GM21825 (cell line): ENCODE data around the gene DNAJB8.

Source experiments
- ATAC-seq: cut with Tn5 transposase; IDR thresholded peaks from one replicate; pipeline ENCODE4 v1.9.1; 2021; ENCODE audit warnings: mild to moderate bottlenecking, moderate library complexity; ENCODE audit not compliant: unreplicated experiment

DNAJB8 gene

DNA sequence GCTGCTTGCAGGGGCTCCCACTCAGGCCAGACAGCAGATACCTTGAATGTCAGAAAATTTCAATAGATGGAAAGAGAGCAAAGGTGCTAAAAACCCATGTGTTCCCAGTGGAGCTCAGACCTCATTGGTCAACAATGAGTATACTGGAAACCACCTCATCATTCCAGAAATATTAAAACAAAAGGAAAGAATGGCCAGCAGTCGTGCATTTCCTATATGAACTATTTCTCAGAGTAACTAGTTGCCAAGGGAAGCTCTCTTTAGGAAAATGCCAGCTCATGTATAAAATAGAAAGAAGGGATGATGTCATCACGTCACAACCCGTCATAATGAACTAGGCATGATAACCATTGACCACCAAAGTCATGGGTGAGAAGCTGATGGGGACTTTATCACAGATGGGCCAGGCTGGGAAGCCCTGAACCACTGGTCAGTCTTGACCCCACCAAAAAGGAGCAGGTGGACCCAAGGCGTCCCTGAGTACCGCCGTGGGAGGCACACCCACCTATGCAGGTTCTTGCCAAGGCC lies 17.5 kb downstream of the DNAJB8 start:
- ATAC-seq, result no peak

DNA sequence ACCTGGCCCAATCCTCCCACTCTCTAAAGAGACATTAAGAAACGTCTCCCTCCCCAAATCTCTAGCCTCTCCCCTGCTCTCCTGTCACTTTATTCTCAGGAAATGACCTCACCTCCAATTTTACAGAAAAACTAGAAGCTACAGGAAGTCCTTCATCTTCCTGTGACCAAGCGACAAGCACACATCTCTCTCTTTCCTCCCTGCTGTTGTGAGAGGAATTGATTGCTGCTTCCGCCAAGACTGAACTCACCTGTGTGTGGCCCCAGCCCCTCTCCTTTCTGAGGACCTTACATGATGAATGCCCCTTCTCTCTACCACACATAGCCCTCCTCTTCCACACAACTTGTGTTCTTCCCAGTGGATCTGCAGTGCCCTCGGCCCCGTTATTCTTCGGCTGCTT lies 18.2 kb downstream of the DNAJB8 start:
- ATAC-seq, result no peak

DNA sequence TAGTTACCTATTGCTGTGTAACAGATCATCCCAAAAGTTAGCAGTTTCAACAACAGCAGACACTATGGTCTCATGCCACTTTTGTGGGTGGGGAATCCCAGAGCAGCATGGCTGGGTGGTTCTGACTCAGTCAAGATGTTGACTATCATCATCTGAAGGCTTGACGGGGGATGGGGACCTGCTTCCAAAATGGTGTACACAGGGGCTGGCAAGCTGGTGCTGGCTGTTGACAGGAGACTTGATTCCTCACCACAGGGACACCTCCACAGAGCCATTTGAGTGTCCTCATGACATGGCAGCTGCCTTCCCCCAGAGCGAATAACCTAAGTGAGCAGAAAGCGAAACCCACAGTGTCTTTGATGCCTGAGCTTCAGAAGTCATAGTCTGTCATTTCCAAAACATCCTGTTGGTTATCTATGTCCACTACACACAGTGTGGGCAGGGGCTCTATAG lies 19.1 kb downstream of the DNAJB8 start:
- ATAC-seq, result no peak

DNA sequence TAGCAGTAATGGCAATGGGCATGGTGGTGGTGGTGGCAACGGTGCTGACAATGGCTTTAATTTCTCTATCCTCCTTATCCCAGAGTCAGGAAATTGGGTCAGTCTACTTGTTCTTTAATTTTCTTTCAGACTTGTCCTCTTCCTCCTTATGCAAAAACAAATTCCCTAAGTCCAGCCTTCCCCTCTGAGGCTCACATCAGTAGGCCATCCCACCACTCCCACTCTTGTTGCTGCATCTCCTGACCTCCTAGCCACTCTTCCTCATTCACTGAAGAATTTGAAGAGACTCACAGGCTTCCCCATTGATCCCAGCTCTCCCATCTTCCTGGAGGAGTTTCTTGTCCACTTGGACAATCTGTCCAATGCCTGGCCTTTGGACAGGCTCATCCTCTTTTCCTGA lies 19.9 kb downstream of the DNAJB8 start:
- no peak for ATAC-seq

DNA sequence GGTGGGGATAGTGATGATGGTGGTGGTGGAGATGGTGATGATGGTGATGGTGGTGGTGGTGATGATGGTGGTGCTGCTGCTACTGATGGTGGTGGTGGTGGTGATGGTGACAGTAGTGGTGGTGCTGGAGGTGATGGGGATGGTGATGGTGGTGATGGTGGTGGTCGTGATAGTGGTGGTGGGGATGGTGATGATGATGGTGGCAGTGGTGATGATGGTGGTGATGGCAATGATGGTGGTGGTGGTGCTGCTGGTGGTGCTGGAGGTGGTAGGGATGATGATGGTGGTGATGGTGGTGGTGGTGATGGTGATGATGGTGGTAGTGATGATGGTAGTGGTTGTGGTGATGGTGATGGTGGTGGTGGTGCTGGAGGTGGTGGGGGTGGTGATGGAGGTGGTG lies 21.3 kb downstream of the DNAJB8 start:
- ATAC-seq, result no peak

DNA sequence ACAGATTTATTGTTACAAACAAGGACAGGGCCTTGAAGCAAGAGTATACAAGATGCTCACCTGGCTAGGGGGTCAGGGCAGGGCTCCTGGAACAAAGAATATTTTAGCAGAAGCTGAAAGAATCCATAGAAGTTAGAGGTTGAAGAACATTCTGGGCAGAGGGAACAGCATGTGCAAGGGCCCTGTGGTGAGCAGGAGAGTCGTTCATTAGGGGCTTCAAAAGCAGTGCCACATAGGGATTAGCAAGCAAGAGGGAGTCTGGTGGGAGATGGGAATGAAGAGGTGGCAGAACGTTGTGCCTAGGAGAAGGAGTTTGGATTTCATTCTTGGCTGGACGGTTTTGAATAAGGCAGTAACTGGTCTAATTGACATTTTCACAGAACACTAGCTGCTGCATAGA lies 22.9 kb downstream of the DNAJB8 start:
- no peak for ATAC-seq

DNA sequence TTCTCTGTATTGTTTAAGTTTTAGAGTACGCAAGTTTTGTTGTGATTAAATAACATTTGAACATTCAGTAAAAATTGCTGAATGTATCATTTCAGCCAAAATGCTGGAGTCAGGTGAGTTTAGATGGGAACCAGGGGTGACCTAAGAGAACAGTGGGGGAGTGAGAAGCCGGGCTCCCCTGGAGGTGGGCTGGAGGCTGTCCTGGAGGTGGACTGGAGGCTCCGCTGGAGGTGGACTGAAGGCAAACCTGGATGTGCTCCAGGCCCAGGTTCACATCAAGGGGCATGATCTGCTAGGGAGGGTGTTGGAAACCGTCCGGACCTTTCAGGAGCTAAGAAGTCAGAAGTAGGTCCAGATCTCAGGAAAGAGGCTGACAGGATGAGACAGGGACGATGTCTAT lies 23.7 kb downstream of the DNAJB8 start:
- ATAC-seq, result no peak

DNA sequence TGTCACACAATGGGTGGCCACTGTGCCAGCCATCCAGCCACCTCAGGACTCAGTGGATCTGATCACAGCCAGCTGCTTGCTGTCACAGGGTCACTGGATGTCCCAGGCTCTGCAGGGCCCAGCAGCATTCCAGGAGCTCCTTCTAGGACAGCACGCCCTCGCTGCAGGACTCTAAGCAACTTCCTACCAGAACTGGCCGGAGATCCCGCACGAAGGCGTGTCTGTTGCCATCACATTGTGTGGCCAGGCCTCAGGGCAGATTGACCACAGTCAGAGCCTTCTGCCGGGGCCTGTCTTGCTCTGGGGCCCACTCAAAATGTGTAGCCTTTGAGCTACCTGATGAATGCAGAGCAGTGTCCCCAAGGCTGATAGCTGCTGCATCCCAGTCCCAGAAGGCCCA lies 24.6 kb downstream of the DNAJB8 start:
- no peak for ATAC-seq

DNA sequence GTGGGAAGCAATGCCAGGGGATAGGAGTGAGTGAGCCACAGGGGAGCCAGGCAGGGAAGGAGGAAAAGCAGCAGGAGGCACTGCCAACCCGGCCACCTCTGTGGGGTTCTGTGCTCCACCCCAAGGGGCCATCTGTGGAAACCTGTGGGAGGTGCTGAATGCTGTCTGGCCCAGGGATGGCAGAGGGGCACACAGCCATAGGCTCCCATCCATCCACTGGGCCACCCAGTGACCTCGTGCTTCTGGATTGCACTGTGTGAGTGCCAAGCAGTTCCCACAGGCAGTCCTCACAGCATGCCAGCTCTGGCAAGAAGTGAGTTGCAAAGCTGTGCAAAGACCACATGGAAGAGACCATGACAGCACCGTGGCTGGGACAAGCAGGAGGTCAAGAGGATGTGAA lies 27.5 kb downstream of the DNAJB8 start:
- no peak for ATAC-seq

DNA sequence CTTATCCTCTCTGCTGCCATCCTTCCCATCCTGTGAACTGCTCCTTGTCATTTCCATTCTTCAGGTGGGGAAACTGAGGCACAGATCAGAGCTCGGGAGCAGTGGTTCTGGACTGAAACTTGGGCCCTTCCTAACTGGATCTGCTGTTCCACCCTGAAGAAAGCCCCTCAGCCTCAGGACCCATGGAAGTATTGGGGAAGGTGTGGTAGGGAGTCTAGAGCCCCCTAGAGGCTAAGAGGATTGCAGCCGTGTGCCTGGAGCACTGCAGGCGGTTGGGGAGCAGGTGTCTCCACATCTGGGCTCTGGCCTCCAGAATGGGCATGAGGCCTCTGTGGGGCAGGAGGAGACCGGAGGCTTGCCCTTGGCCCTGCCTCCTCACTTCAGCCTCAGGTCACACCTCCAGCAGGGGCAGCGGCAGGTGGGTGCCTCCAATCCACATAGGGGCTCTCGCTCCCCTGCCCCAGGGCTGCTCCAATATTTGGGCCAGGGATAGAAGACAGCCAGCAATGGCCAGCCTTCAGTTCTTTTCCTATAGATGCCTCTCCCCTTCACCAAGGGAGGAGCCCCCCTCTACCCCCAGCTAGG lies 28.1 kb downstream of the DNAJB8 start:
- ATAC-seq, result no peak

DNA sequence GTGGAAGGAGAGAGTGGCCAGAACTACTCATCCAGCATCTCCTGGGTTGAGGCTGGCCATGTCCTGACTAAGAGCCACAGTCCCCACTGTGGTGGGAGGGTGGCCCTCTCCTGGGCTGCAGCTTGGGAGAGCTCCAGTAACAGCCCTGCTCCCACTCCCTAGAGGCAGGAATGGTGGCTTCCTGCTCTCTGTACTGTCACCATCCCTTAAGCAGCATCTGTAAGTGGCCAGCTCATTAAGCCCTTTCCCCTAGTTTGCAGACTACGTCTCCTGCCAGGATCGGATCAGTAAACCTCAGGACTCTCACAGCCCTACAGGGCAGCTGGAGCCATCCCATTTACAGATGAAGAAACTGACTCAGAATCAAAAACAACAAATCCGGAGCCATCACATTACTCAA lies 30.5 kb downstream of the DNAJB8 start:
- ATAC-seq, result no peak

DNA sequence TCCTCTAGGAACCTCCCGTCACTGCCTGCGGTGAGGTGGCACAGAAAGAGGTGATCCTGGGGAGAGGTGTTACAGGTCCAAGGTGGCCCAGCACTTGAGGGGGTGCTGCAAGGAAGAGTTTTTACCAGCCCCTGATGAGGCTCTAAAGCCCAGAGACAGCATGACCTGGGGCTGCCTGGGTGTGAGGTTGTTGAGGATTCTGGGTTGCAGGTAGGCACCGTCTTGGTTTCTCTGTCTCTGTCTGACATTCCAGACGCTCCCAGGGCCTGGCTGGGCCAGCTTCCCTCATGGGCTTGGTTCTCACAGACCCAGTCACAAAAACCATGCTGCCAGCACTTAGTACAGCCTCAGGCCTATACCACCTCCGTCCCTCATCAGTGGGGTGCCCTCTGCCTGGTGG lies 31.1 kb downstream of the DNAJB8 start:
- no peak for ATAC-seq

DNA sequence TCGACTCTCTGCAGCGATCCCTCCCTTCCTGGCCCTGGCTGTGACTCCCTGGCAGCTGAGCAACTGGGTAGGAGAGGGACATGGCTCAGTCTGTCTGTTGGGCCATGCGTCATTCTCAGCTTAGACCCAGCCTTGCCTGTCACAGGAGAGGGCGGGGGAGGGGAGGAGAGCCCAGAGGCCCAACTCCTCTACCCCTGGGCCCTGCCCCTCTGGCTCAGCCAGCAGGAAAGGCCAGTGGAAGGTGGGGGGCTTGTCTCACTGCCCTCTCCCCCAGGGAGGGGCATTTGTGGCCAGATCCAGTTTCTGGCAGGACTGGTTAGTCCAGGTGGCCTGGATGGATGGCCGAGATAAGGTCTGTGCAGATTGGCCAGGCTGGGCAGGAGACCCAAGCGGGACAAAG lies 31.6 kb downstream of the DNAJB8 start:
- no peak for ATAC-seq

DNA sequence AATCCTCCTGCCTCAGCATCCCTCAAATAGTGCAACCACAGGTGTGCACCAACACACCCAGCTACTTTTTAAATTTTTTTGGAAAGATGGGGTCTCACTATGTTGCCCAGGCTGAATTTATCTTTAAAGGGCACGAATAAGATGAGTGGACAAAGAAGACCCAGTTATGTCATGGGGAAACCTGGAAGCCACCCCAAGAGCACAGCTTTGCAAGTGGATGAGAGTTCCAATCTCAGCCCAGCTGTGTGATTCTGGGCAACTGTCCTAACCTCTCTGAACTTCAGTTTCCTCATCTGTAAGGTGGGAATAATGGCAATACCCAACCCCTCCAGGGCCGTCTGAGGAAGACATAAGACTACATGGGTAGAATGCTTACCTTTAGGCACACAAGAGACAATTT lies 32.2 kb downstream of the DNAJB8 start:
- ATAC-seq, result no peak

DNA sequence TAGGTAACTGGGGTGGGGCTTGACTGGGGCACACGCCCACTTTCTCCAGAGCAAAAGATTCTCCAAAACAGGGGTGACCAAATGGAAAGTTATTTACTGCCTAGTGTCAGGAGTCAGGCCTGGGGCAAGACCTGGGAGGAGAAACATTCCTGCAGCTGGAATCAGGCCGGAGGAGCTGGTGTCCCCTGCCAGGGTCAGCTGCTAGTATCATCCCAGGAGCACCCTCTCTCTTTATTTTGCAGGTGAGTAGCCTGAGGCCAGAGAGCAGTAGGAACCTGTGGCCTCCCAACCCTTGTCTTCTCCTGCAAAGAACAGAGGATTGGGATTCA lies 32.9 kb downstream of the DNAJB8 start:
- ATAC-seq, result no peak

DNA sequence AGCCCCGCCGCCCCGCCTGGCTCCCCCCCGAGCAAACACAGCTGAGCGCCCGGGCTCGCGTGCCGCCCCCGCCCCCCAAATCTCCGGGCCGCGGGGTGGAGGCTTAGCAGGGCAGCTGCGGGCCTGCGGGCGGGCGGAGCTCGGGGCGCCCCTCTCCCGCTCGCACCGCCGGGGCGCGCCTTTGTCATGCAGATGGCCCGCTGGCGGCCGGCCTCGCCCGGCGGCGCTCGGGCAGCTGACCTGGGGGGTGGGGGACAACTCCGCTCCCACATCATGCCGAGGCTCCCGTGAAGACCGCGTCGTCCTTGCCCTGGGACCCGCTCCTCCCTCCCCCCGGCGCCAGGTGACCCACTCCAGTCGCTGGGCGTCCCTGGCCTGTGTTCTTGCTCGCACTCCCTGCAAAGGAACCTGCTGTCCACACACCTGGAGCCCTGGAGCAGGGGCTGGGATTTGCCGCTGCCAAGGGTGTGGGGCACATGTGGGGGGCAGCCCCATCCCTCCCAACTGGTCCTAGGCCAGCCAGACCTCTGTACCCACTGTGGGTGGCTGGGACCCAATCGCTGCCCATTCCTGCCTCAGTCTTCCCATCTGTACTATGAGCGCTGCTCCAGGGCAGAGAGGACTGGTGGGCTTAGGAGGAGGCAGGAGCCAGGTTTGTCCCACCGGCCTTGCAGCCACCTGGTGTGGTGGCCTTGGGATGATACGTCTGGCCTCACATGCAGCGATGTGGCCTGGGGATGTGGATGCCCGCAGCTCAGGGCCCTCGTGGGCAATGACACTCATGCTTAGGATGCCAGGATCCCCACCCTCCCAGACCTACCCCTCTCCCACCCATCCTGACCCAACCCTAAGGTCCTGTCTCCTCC lies 33.5 kb downstream of the DNAJB8 start:
- ATAC-seq, result no peak

DNA sequence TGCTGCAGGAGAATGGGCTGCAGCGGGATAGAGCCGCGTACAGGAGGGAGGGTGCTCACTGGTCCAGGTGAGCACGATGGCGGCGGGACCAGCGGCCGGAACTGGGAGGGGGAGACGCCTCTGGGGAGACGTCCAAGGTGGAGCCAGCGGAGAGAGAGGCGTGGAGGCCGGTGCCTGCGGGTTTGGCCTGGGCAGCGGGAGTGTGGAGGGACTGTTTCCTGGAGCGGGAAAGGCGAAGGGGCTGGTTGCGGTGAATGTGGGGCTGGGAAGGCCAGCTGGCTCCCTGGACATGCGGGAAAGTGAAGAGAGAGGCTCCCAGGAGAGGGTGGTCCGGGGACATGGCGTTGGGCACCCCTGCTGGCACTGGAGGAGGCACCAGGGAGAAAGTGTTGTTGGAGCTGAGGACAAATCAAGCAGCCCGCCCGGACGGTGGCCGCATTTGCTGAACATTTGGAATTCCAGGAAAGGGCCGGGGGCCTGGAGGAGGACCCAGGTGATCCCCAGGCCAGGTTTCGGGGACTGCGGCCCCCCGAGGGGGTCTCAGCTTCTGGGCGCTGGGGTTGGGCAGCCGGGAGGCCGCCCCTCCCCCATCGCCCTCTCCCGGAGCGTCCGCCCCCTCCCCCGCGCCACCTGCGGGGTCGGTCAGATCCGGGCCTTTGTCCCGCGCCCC lies 34.3 kb downstream of the DNAJB8 start:
- no peak for ATAC-seq

DNA sequence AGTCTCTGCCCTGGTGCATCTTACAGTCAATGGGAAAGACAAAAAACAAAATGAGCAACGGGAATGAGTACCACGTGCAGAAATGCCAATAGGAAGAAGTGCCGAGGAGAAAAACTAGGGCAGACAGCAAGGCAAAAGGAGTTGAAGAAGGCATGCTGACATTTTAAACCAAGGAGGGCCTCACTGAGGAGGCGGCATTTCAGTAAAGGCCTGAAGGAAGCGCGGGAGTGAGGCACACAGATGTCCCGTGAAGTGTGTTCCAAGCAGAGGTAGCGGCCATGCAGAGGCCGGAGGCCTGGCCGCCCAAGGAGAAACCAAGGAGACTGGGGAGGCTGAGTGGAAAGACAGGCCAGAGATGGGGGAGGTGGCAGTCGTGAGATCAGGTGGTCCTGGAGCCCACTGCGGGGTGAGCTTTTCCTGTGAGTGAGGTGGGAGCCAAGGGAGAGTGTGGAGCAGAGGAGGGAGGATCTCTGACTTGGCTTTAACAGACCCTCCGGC lies 34.8 kb downstream of the DNAJB8 start:
- no peak for ATAC-seq

DNA sequence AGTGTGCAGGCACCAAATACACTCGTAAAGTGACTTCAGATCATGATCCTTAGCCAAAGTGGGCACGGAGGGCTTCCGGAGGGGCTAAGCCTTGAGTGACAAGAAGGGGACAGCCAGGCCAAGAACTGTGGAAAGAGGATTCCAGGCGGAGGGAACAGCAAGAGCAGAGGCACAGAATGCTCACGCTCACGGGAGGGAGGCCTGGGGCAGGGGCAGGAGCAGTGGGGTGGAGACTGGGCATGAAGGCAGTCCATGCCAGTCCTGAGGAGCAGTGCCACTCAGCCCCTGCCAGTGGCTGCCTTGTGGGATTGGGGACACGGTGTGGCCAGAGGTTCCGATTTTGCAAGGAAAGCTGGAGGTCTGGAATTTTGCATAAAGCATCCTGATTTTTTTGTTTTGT lies 36.0 kb downstream of the DNAJB8 start:
- no peak for ATAC-seq

DNA sequence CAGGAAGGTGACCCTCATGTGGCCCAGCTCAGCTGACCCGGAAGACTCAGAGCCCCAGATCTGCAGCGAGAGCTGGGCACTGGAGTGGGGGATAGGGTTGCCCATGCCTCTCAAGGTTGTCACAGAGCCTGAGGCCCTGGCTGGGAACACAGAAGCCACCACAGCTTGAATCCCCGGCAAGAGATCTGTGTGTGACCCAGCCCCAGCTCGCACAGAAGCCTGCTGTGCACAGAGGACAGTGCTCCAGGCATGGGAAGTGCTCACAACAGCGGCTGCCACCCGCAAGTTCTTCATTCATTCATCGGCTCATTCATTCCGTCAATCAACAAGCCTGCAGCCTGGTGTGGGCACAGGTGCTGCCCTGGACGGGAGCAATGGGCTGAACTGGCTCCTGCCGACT lies 36.4 kb downstream of the DNAJB8 start:
- no peak for ATAC-seq

DNA sequence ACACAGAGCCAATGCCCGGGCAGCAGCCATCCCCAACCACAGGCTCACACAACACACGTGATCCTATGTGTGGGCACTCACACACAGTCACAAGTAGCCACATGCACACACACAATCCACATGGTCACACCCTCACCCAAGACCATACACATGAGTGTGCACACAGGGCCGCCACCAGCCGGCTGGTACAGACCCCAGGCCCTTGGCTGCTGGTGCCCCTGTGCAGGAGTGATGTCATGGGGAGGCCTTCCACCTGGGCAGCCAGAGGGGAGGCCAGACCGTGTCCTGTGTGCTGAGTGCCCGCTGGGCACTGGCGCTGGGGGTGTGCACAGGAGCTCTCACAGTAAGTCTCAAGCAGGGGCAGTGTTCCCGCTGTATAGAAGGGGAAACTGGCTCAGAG lies 36.9 kb downstream of the DNAJB8 start:
- ATAC-seq, result no peak

DNA sequence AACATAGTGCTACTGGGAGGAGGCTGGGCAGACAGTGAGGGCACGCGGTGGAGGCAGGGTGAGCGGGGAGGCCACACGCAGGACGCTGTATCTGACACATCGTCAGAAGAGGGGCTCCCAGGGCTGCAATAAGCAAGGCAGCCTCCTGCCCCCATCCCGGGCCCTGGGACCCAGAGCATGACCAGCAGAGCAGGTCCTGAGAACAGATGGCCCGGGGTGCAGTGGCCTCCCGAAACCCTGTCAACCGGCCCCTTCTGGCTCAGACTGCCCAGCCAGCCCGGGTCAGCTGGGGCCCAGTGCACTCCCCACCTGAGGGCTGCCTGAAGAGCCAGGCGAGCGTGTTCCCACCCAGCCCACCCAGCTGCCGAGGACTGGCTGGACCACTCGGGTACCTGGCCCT lies 37.4 kb downstream of the DNAJB8 start:
- no peak for ATAC-seq
